A549 (cell line): ENCODE results near the gene ZNF212. TPM values are rescaled to one million over a fixed set of nuclear protein-coding genes. Genes with fewer than 3 reads are reported as not detected.

Experiments used
- ATAC-seq, 2 experiments: fragments of 200-7000 bp in 1 of 2; fragments of >200 bp in 1 of 2; cut with Nextera tagmentation in 1 of 2; cut with Tn5 transposase in 1 of 2; 3 replicates each; pipeline versions ENCODE4 v1.8.0 to v1.9.1; 2018 to 2020; ENCODE audit warnings: mild to moderate bottlenecking in 1 of 2, moderate library complexity in 1 of 2
- CTCF ChIA-PET: fragments of 300-600 bp; sonication (Branson Sonifier 250); formaldehyde crosslinking; extraction: SDS; loops from one replicate; lab custom pipeline; 2021; ENCODE audit warnings: antibody characterized with exemption, inconsistent platforms; lab: Yijun Ruan, JAX
- POLR2A ChIA-PET: fragments of 350-600 bp; formaldehyde crosslinking; extraction: SDS; loops from one replicate; lab custom pipeline; 2021; ENCODE audit warnings: antibody characterized with exemption, inconsistent platforms; lab: Yijun Ruan, JAX
- DNase-seq, 2 experiments: peaks; one replicate each; pipeline versions ENCODE4 v3.0.0 to v3.0.0-alpha.2; 2011 to 2016; ENCODE audit warnings: low read depth in 1 of 2, low spot score in 1 of 2
- FAIRE-seq: peaks from 2 replicates; lab custom pipeline; 2011; peaks lifted over from hg19 to GRCh38; lab: Jason Lieb, UNC
- H3K27ac ChIP-seq, 2 experiments: fragments of >200 bp; sonication (Bioruptor Twin); formaldehyde crosslinking; 3 replicates each; pipeline ENCODE4 v1.5.1; 2016 to 2017
- H3K4me1 ChIP-seq: fragments of >200 bp; sonication (Bioruptor Twin); formaldehyde crosslinking; 3 replicates; pipeline ENCODE4 v1.6.1; 2016
- H3K4me2 ChIP-seq: fragments of >200 bp; sonication (Bioruptor Twin); formaldehyde crosslinking; 3 replicates; pipeline ENCODE4 v1.6.1; 2016
- H3K4me3 ChIP-seq: fragments of >200 bp; sonication (Bioruptor Twin); formaldehyde crosslinking; 3 replicates; pipeline ENCODE4 v1.5.1; 2016
- H3K9me3 ChIP-seq: fragments of >200 bp; sonication (Bioruptor Twin); formaldehyde crosslinking; 3 replicates; pipeline ENCODE4 v1.6.1; 2016
- BHLHE40 ChIP-seq: IDR thresholded peaks from 2 replicates; pipeline ENCODE4 v1.6.1; 2012; ENCODE audit warnings: low read depth, low read length, inconsistent platforms
- CBX2 ChIP-seq: fragments of 200-600 bp; sonication (generic); IDR thresholded peaks from 2 replicates; pipeline ENCODE4 v1.6.1; 2016; ENCODE audit warnings: low read depth, mild to moderate bottlenecking, borderline replicate concordance
- CHD4 ChIP-seq: fragments of 200-600 bp; sonication (generic); IDR thresholded peaks from 2 replicates; pipeline ENCODE4 v1.6.1; 2016; ENCODE audit warnings: antibody characterized with exemption, mild to moderate bottlenecking, borderline replicate concordance
- CTCF ChIP-seq: fragments of >200 bp; sonication (Bioruptor Twin); formaldehyde crosslinking; IDR thresholded peaks from 3 replicates; pipeline ENCODE4 v1.5.1; 2016
- E2F6 ChIP-seq: IDR thresholded peaks from 2 replicates; pipeline ENCODE4 v1.6.1; 2012; ENCODE audit warnings: low read depth, borderline replicate concordance
- ESRRA ChIP-seq: fragments of 150-350 bp; IDR thresholded peaks from 2 replicates; pipeline ENCODE4 v1.6.1; 2014; ENCODE audit warnings: mild to moderate bottlenecking, low read length, borderline replicate concordance
- FOSB ChIP-seq: fragments of 250-450 bp; sonication (Bioruptor Pico); IDR thresholded peaks from 2 replicates; pipeline ENCODE4 v1.5.0; 2020; ENCODE audit warnings: mild to moderate bottlenecking, moderate library complexity
- FOXS1 ChIP-seq: fragments of 250-450 bp; sonication (Bioruptor Pico); IDR thresholded peaks from 2 replicates; pipeline ENCODE4 v1.5.0; 2020; ENCODE audit warnings: mild to moderate bottlenecking, moderate library complexity
- HOXB13 ChIP-seq: fragments of 250-450 bp; sonication (Bioruptor Pico); IDR thresholded peaks from 2 replicates; pipeline ENCODE4 v1.5.0; 2020; ENCODE audit warnings: low read depth, mild to moderate bottlenecking, moderate library complexity
- JUN ChIP-seq, 2 experiments: fragments of >200 bp; sonication (Bioruptor Twin); formaldehyde crosslinking; IDR thresholded peaks; 2 replicates in 1 of 2; 3 replicates in 1 of 2; pipeline ENCODE4 v1.6.1; 2016 to 2017
- KDM1A ChIP-seq: fragments of 200-600 bp; sonication (generic); IDR thresholded peaks from 2 replicates; pipeline ENCODE4 v1.6.1; 2016; ENCODE audit warnings: low read depth, mild to moderate bottlenecking
- MAFK ChIP-seq: fragments of 450-650 bp; IDR thresholded peaks from 2 replicates; pipeline ENCODE4 v1.6.1; 2014; ENCODE audit not compliant: partially characterized antibody
- MYC ChIP-seq: IDR thresholded peaks from 2 replicates; pipeline ENCODE4 v1.6.1; 2012; ENCODE audit warnings: mild to moderate bottlenecking, inconsistent platforms, low read length, improper control_type of control experiment, borderline replicate concordance
- POLR2A ChIP-seq: IDR thresholded peaks from 2 replicates; pipeline ENCODE4 v1.6.1; 2012; ENCODE audit warnings: mild to moderate bottlenecking, low read length
- POLR2AphosphoS2 ChIP-seq: conservative IDR thresholded peaks from 2 replicates; pipeline ENCODE4 v1.6.1; 2012; ENCODE audit warnings: low read length, improper control_type of control experiment, inconsistent platforms
- RARB ChIP-seq: fragments of 250-450 bp; sonication (Bioruptor Pico); IDR thresholded peaks from 2 replicates; pipeline ENCODE4 v1.8.0; 2021; ENCODE audit warnings: mild to moderate bottlenecking, moderate library complexity
- RFX5 ChIP-seq: fragments of 450-650 bp; IDR thresholded peaks from 2 replicates; pipeline ENCODE4 v1.7.1; 2014; ENCODE audit warnings: antibody characterized with exemption, mild to moderate bottlenecking, moderate library complexity
- SMC3 ChIP-seq: fragments of >200 bp; sonication (Bioruptor Twin); formaldehyde crosslinking; IDR thresholded peaks from 3 replicates; pipeline ENCODE4 v1.6.1; 2018; ENCODE audit warnings: inconsistent platforms
- SREBF2 ChIP-seq: fragments of 450-650 bp; IDR thresholded peaks from 2 replicates; pipeline ENCODE4 v1.6.1; 2014; ENCODE audit warnings: mild to moderate bottlenecking, moderate library complexity
- TFCP2L1 ChIP-seq: fragments of 250-450 bp; sonication (Bioruptor Pico); IDR thresholded peaks from 2 replicates; pipeline ENCODE4 v1.5.0; 2021; ENCODE audit warnings: mild to moderate bottlenecking
- ZC3H11A ChIP-seq: fragments of 450-650 bp; IDR thresholded peaks from 2 replicates; pipeline ENCODE4 v1.6.1; 2014; ENCODE audit warnings: antibody characterized with exemption, mild to moderate bottlenecking
- WGBS: methylation state at CpG from one replicate; pipeline ENCODE4 v1.1.6; 2017; ENCODE audit errors: missing lambda C conversion rate; 5-methylcytosine and 5-hydroxymethylcytosine counted together
- polyA plus RNA-seq, 4 experiments: library from polyadenylated mRNA; depleted of rRNA in 3 of 4; stranded (reverse); fragments of >200 nt; fragmentation: RNase III in 1 of 4; extraction: RNeasy Plus Mini Kit Qiagen cat#74134 plus additional on column Dnase treatment in 1 of 4; gene quantifications; 2 replicates in 3 of 4; 3 replicates in 1 of 4; pipeline ENCODE4 v1.2.3, GENCODE V29; 2011 to 2017
- TF ChIP-seq, protein P1 (sequence below): IDR thresholded peaks from 2 replicates; pipeline ENCODE4 v1.6.1; 2012
- TF ChIP-seq, protein P2 (sequence below): fragments of >200 bp; sonication (Bioruptor Twin); formaldehyde crosslinking; IDR thresholded peaks from 2 replicates; pipeline ENCODE4 v1.6.1; 2016
- TF ChIP-seq, protein P3 (sequence below): fragments of >200 bp; sonication (Bioruptor Twin); formaldehyde crosslinking; IDR thresholded peaks from 3 replicates; pipeline ENCODE4 v1.6.1; 2016
- TF ChIP-seq, protein P4 (sequence below): fragments of 450-650 bp; IDR thresholded peaks from 2 replicates; pipeline ENCODE4 v1.6.1; 2014; ENCODE audit warnings: antibody characterized with exemption

The ZNF212 gene
- polyA plus RNA-seq, 2 of the 4 experiments (the other 2 are of a cell fraction) = 5.5 to 7.9 TPM

DNA sequence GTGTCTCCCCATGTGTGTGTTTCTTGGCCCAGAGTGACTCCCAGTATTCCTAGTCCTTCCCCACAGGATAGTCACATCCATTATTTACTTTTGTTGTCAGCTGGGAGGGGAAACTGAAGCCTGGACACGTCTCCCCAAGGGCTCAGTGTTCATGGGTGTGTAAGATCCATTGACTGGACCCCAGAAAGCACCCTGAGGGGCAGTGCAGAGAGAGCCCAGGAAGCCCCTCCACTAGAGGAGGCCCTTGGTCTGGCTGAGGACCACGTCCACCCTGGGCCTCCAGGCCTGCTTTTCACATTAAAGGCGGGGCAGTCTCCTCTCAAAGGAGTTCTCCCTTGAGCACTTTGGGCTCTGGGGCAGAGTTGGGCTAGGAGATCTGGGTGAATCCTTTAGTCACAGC, 43.9 kb downstream of the ZNF212 start:
- ChIA-PET CTCF (interaction anchor here (1.5 to 2.6 kb wide), 3 partner anchors 8 to 27 kb away, joined by 6 to 9 read pairs (median 7); partner anchors contain the start of gene ZNF783), POLR2A (interaction anchor here (0.9 kb wide), 1 partner anchor 21 kb away, joined by 3 read pairs; the partner anchor contains the start of gene ZNF783)
- DNase-seq = no peak
- Histone ChIP-seq H3K9me3 (no peaks in the 10 kb centered on the region), H3K4me2 (no peak overlapping the region), H3K4me3 (no peak overlapping the region), H3K27ac (no peak overlapping the region), H3K4me1 (no peaks in the 10 kb centered on the region)
- 92% methylated on average over 3 of the region's 3 CpGs for whole genome bisulfite sequencing
- ATAC-seq = no peak
- TF ChIP-seq JUN (IDR thresholded peaks at IDR 0.05) = no peak
- TF ChIP-seq POLR2A = no peak
- TF ChIP-seq, protein P1, sequence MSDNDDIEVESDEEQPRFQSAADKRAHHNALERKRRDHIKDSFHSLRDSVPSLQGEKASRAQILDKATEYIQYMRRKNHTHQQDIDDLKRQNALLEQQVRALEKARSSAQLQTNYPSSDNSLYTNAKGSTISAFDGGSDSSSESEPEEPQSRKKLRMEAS = no peak
- no peak for TF ChIP-seq SREBF2
- no peak for TF ChIP-seq ZC3H11A
- TF ChIP-seq, protein P2, sequence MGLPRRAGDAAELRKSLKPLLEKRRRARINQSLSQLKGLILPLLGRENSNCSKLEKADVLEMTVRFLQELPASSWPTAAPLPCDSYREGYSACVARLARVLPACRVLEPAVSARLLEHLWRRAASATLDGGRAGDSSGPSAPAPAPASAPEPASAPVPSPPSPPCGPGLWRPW = no peak
- no peak for TF ChIP-seq MAFK
- TF ChIP-seq, protein P3, sequence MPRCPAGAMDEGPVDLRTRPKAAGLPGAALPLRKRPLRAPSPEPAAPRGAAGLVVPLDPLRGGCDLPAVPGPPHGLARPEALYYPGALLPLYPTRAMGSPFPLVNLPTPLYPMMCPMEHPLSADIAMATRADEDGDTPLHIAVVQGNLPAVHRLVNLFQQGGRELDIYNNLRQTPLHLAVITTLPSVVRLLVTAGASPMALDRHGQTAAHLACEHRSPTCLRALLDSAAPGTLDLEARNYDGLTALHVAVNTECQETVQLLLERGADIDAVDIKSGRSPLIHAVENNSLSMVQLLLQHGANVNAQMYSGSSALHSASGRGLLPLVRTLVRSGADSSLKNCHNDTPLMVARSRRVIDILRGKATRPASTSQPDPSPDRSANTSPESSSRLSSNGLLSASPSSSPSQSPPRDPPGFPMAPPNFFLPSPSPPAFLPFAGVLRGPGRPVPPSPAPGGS = no peak
- no peak for TF ChIP-seq RARB (CRISPR knock-in tag)
- TF ChIP-seq E2F6 = no peak
- TF ChIP-seq RFX5 = no peak
- TF ChIP-seq ESRRA = no peak
- no peak for TF ChIP-seq FOXS1 (CRISPR knock-in tag)
- TF ChIP-seq CBX2 = no peak
- no peak for TF ChIP-seq CTCF
- no peak for TF ChIP-seq KDM1A
- no peak for FAIRE-seq

DNA sequence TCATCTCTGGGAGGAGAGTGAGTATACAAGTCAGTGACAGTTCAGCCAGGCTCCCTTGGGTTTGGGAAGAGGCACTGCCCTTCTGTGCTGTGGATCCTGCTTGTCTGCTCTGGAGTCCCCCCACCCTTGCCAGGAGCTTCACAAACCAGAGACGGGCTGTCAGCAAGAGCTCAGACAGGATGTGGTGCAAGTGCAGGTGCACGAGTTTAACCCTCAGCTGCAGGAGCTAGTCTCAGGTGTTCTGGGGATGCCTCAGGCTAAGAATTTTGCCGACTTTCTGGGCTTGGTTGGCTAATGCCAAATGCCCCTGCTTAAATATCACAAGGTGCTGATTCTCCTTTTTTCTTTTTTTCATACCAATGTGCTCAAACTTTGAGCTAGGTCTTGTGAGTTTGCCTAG, 44.9 kb downstream of the ZNF212 start:
- H3K4me2 ChIP-seq = peak overlapping the region; percentile 93
- no peak for ATAC-seq
- ChIA-PET CTCF (interaction anchor here (0.6 to 2.6 kb wide), 7 partner anchors 9 to 34 kb away, joined by 3 to 9 read pairs (median 5); partner anchors contain the start of gene ZNF783), POLR2A (interaction anchor here (1.1 to 1.7 kb wide), 2 partner anchors 12 to 23 kb away, joined by 3 to 12 read pairs; partner anchors contain the start of gene ZNF783)
- H3K4me3 ChIP-seq = no peak overlapping the region
- no peaks in the 10 kb centered on the region for H3K9me3 ChIP-seq
- WGBS = 86% methylated on average over 3 of the region's 3 CpGs
- TF ChIP-seq FOSB (CRISPR knock-in tag) = no peak
- TF ChIP-seq CBX2 = no peak
- TF ChIP-seq, protein P2 = no peak
- no peaks in the 10 kb centered on the region for H3K4me1 ChIP-seq
- no peak for DNase-seq
- H3K27ac ChIP-seq = no peak overlapping the region
- no peak for FAIRE-seq

DNA sequence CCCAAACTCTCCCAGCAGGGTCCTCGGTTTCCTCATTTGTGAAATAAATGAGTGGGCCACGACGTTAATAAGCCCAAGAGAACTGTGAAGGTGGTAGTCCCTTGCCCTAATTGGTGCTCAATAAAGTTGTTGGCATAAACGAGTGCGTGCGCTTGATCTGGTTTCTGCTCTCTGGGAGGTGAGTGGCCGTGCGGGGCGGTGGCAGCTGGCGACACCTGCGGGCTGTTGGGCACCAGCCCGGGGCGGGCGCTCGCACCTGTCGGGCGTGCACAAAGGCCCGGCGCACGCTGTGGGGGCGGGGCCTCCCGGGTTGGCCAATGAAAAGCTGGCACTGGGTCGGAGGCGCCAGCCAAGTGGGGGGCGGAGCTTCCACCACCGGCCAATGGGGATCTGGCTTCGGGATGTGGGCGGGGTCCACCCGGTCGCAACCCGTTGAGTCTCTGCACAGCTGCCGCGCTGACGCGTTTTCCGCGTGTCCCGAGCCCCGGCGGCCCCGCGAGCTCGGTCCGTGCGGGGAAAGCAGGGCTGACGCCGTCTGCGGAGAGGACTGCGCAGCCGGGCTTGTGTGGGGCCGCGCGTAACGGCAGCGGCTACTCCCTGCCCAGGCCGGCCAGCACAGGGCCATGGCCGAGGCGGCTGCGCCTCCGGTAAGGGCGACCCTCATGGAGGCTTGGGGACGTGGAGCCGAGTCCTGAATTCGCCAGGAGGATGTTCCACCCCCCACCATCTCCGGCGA, 45.6 kb downstream of the ZNF212 start:
- POLR2A ChIA-PET = interaction anchor here (0.6 to 1.7 kb wide), 3 partner anchors 12 to 94 kb away, joined by 3 to 12 read pairs (median 3); partner anchors contain the start of gene ZNF783
- DNase-seq = peak; percentile 83 to 93
- TF ChIP-seq SMC3 (no peak), POLR2A (peak; percentile 36; the same call in 1 of the 2 replicates), HOXB13 (CRISPR knock-in tag) (no peak), BHLHE40 (no peak), CHD4 (no peak), JUN (IDR thresholded peaks at IDR 0.05) (peak in 1 of 2 experiments; percentile 47; a peak in 1 of 5 replicates), TFCP2L1 (CRISPR knock-in tag) (0 out of 2 replicates have a peak, but pooled peaks have one; percentile 68), RARB (CRISPR knock-in tag) (no peak), ZC3H11A (no peak), MYC (no peak), POLR2AphosphoS2 (peak; percentile 63; the same call in 1 of the 2 replicates), SREBF2 (no peak), E2F6 (peak; percentile 95)
- TF ChIP-seq, protein P4, sequence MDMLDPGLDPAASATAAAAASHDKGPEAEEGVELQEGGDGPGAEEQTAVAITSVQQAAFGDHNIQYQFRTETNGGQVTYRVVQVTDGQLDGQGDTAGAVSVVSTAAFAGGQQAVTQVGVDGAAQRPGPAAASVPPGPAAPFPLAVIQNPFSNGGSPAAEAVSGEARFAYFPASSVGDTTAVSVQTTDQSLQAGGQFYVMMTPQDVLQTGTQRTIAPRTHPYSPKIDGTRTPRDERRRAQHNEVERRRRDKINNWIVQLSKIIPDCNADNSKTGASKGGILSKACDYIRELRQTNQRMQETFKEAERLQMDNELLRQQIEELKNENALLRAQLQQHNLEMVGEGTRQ = no peak
- TF ChIP-seq, protein P1 = peak; percentile 89

More for the DNA sequence above, 45.6 kb downstream of the ZNF212 start:
- no peaks in the 10 kb centered on the region for H3K9me3 ChIP-seq
- FAIRE-seq (no peak), ATAC-seq (peak; percentile 83 to 96)
- H3K4me1 ChIP-seq = no peaks in the 10 kb centered on the region
- H3K4me3 ChIP-seq = peak overlapping the region; percentile 56
- peak overlapping the region; percentile 40 to 83; a peak in 5 of 6 replicates for H3K27ac ChIP-seq
- H3K4me2 ChIP-seq = peak overlapping the region; percentile 93
- CTCF ChIA-PET = interaction anchor here (0.6 to 2.6 kb wide), 8 partner anchors 9 to 34 kb away, joined by 3 to 9 read pairs (median 5); partner anchors contain the start of gene ZNF783
- WGBS = 16% methylated on average over 47 of the region's 66 CpGs
